ENCODE data around the gene IZUMO1.

DNA sequence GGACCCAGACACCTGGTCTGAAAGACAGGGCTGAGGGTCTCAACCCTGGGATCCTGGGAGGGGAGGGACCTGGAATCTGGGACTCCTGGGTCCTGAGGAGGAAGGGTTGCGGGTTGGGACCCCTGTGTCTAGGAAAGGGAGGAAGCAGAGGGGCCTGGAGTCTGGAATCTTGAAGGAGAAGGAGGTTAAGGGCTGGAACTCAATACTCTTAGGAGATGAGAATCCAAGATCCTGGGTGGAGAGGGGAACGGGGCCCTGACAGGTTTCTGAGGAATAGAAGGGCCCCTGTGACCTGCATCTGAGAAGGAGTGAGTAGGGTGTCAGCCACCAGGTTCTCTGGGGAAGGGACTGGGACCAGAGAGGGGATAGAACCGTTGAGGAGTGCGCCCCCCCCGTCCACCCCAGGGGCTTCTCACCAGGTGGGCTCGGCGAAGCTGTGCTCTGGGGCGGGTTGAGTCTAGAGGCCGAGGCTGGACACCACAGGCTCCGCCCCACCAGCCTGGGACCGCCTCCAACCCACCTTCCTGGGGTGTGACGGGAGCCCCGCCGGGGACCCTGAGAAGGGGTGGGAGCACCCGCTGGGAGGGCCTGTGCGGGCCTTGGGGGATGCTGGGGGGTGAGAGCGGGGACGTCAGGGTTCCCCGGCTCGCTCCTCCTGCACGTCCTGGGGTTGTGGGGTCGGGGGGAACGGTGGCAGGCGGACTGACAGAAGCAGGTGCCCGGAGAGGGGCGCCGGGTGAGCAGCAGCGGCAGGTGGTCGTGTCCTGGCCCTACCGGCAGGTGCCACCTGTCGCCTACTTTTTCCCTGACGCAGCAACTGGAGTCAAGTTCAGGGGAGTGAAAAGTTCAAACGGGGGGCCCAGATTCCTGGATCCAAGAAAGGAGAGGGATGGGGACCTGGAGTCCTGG is 27.2 kb downstream of the IZUMO1 start, which contains the start of gene MAMSTR:
- TF ChIP-seq, protein P1, sequence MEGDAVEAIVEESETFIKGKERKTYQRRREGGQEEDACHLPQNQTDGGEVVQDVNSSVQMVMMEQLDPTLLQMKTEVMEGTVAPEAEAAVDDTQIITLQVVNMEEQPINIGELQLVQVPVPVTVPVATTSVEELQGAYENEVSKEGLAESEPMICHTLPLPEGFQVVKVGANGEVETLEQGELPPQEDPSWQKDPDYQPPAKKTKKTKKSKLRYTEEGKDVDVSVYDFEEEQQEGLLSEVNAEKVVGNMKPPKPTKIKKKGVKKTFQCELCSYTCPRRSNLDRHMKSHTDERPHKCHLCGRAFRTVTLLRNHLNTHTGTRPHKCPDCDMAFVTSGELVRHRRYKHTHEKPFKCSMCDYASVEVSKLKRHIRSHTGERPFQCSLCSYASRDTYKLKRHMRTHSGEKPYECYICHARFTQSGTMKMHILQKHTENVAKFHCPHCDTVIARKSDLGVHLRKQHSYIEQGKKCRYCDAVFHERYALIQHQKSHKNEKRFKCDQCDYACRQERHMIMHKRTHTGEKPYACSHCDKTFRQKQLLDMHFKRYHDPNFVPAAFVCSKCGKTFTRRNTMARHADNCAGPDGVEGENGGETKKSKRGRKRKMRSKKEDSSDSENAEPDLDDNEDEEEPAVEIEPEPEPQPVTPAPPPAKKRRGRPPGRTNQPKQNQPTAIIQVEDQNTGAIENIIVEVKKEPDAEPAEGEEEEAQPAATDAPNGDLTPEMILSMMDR (conservative IDR thresholded peaks at IDR 0.05; ENCODE audit: low read length), result no peak
- no peak for TF ChIP-seq EZH2phosphoT487 (IDR thresholded peaks at IDR 0.05; ENCODE audit: borderline replicate concordance)

All from Loucy (cell line).